ENCODE data around the gene CMTM1.

CMTM1 gene

GRCh38 chr16:66596986-66597848 is 31.0 kb downstream of the CMTM1 start:
- Histone ChIP-seq H3K9ac (ENCODE audit: low read depth, low read length) (no peak overlapping the region), H3K4me2 (ENCODE audit: insufficient read depth, low read length) (no peak overlapping the region), H2AFZ (ENCODE audit: low read depth, low read length) (no peak overlapping the region), H3K36me3 (ENCODE audit: insufficient read depth, low read length) (no peaks in the 10 kb centered on the region), H4K20me1 (ENCODE audit: insufficient read depth, low read length) (no peaks in the 10 kb centered on the region), H3K27ac (ENCODE audit: low read length) (no peak overlapping the region), H3K9me3 (ENCODE audit: insufficient read depth, low read length, severe bottlenecking) (peaks cover 11% of the 10 kb centered on the region), H3K4me3 (ENCODE audit: low read depth in 1 of 2, low read length in 2 of 2) (no peak overlapping the region), H3K79me2 (ENCODE audit: insufficient read depth, low read length) (no peaks in the 10 kb centered on the region), H3K4me1 (ENCODE audit: insufficient read depth, low read length) (no peaks in the 10 kb centered on the region), H3K27me3 (ENCODE audit: insufficient read depth, low read length, poor library complexity) (no peaks in the 10 kb centered on the region)
- DNase-seq, result no peak
- TF ChIP-seq CTCF (IDR thresholded peaks at IDR 0.05; ENCODE audit: borderline replicate concordance, extremely low read depth, low read length, poor library complexity, severe bottlenecking) (no peak), EZH2 (IDR thresholded peaks at IDR 0.05; ENCODE audit: borderline replicate concordance, low read depth, low read length, severe bottlenecking) (no peak)
- no peak for ATAC-seq (ENCODE audit: insufficient read depth, low read depth)

GRCh38 chr16:66598111-66598510 is 31.9 kb downstream of the CMTM1 start:
- H3K9ac ChIP-seq (ENCODE audit: low read depth, low read length), result no peak overlapping the region
- no peaks in the 10 kb centered on the region for H4K20me1 ChIP-seq (ENCODE audit: insufficient read depth, low read length)
- no peak overlapping the region for H3K4me3 ChIP-seq (ENCODE audit: low read depth in 1 of 2, low read length in 2 of 2)
- no peak for DNase-seq
- no peak overlapping the region for H3K27ac ChIP-seq (ENCODE audit: low read length)
- H3K4me1 ChIP-seq (ENCODE audit: insufficient read depth, low read length), result no peaks in the 10 kb centered on the region
- H3K36me3 ChIP-seq (ENCODE audit: insufficient read depth, low read length), result no peaks in the 10 kb centered on the region
- H3K9me3 ChIP-seq (ENCODE audit: insufficient read depth, low read length, severe bottlenecking), result peaks cover 11% of the 10 kb centered on the region
- H3K4me2 ChIP-seq (ENCODE audit: insufficient read depth, low read length), result no peak overlapping the region
- TF ChIP-seq EZH2 (IDR thresholded peaks at IDR 0.05; ENCODE audit: borderline replicate concordance, low read depth, low read length, severe bottlenecking) (no peak), CTCF (IDR thresholded peaks at IDR 0.05; ENCODE audit: borderline replicate concordance, extremely low read depth, low read length, poor library complexity, severe bottlenecking) (no peak)
- H3K79me2 ChIP-seq (ENCODE audit: insufficient read depth, low read length), result no peaks in the 10 kb centered on the region
- peak; percentile 48; the same call in 1 of the 3 replicates for ATAC-seq (ENCODE audit: insufficient read depth, low read depth)
- H3K27me3 ChIP-seq (ENCODE audit: insufficient read depth, low read length, poor library complexity), result no peaks in the 10 kb centered on the region
- no peak overlapping the region for H2AFZ ChIP-seq (ENCODE audit: low read depth, low read length)

GRCh38 chr16:66599726-66600125 is 33.5 kb downstream of the CMTM1 start:
- no peak overlapping the region for H3K9ac ChIP-seq (ENCODE audit: low read depth, low read length)
- peaks cover 1% of the 10 kb centered on the region for H3K79me2 ChIP-seq (ENCODE audit: insufficient read depth, low read length)
- H3K4me3 ChIP-seq (ENCODE audit: low read depth in 1 of 2, low read length in 2 of 2), result no peak overlapping the region
- H3K4me2 ChIP-seq (ENCODE audit: insufficient read depth, low read length), result no peak overlapping the region
- no peak for TF ChIP-seq CTCF (IDR thresholded peaks at IDR 0.05; ENCODE audit: borderline replicate concordance, extremely low read depth, low read length, poor library complexity, severe bottlenecking)
- H3K36me3 ChIP-seq (ENCODE audit: insufficient read depth, low read length), result no peaks in the 10 kb centered on the region; the same call in 1 of the 2 replicates
- no peaks in the 10 kb centered on the region for H4K20me1 ChIP-seq (ENCODE audit: insufficient read depth, low read length)
- H3K9me3 ChIP-seq (ENCODE audit: insufficient read depth, low read length, severe bottlenecking), result peaks cover 11% of the 10 kb centered on the region
- H3K27ac ChIP-seq (ENCODE audit: low read length), result no peak overlapping the region
- no peaks in the 10 kb centered on the region for H3K27me3 ChIP-seq (ENCODE audit: insufficient read depth, low read length, poor library complexity)
- DNase-seq (peak; percentile 40), ATAC-seq (ENCODE audit: insufficient read depth, low read depth) (no peak)
- H2AFZ ChIP-seq (ENCODE audit: low read depth, low read length), result no peak overlapping the region
- peaks cover 9% of the 10 kb centered on the region for H3K4me1 ChIP-seq (ENCODE audit: insufficient read depth, low read length)

All from DND-41 (cell line).